Testis (tissue), 2 donors: Measurements from ENCODE around the gene FARP2.

Experiments
- CTCF ChIP-seq, 3 experiments: fragments of 450-650 bp in 2 of 3; fragments of 200-600 bp in 1 of 3; sonication (generic) in 1 of 3; IDR thresholded peaks; one replicate each; pipeline ENCODE4 v1.5.1; 2016 to 2019; ENCODE audit warnings: antibody characterized with exemption in 3 of 3, mild to moderate bottlenecking in 2 of 3, moderate library complexity in 1 of 3
- POLR2A ChIP-seq: fragments of 450-650 bp; IDR thresholded peaks from one replicate; pipeline ENCODE4 v1.6.1; 2017; ENCODE audit warnings: antibody characterized with exemption, mild to moderate bottlenecking, moderate library complexity

GRCh38 chr2:241493092-241493491 is 137.0 kb downstream of the FARP2 start:
- no peak for TF ChIP-seq CTCF (IDR thresholded peaks at IDR 0.05)
- no peak for TF ChIP-seq POLR2A
